GM10847 (cell line): ENCODE results near the gene EXTL1.

ENCODE experiments used
- POLR2A ChIP-seq: IDR thresholded peaks from 2 replicates; pipeline ENCODE4 v1.6.1; 2011; ENCODE audit not compliant: insufficient read length; ENCODE audit errors: extremely low read depth

Gene EXTL1

DNA sequence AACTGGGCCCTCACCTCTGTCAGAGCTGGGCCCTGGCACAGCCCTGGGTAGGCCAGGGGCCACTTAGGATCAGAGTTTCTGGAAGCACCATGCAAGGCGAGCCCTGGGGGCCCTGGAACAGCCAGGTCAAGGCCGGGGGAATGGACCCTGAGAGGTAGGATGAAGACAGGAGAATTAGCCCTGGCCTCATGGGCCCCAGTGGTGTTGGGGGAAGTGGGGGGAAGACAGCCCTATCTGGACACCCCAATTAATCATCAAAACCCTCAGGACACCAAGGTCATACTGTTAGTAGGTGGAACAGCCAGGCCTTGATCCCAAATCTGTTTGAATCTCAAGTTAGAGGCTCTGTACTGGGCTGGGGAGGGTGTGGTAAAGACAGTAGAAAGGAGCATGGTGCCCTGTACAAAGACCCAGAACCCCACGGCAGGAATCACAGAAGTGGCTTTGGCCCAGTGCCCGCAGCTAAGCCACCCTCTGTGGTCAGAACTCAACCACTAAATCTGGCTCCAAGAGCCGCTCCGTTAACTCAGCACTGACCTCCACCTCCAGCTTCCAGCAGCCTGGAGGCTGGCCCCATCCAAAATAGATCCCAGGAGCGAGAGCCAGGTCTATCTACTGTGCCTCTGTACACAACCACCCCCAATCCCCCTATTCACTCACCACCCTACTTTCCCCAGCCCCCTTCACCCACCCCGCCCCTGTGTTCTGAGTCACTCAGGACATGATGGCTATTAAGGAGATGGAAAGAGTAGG lies 59.9 kb downstream of the EXTL1 start:
- no peak for TF ChIP-seq POLR2A

DNA sequence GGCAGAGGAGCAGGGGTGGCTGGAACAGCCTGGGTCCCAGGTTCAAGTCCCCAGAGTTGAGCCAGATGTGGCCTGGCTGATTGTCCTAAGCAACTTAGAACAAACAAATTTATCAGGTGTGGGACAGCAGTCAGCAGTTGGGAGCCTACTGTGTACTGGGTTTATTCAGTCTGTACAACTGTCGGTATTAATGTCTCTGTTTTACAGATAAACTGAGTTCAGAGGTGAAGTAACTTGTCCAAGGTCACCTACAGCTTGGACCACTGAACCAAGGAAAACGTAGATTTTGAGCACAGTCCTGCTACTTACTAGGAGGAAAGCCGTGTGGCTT lies 60.4 kb downstream of the EXTL1 start:
- no peak for TF ChIP-seq POLR2A

DNA sequence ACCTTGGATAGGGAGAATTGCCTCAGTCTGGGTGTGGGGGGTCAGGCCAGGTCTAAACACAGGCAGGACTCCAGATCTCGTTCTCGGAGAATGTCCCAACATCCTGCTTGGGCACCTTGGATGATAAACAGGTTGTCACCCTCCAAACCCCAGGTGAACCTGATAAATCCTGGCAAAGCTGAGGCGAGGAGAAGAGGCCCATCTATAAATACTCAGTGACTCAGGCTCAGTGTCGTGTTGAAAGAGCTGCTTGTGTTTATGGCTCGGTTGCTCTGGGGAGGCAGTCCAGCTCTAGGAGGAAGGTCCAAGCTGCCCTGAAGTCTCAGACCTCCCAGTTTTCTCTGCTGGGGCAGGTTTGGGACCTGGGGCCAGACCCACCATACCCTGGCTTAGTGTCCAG lies 61.6 kb downstream of the EXTL1 start:
- TF ChIP-seq POLR2A: no peak

DNA sequence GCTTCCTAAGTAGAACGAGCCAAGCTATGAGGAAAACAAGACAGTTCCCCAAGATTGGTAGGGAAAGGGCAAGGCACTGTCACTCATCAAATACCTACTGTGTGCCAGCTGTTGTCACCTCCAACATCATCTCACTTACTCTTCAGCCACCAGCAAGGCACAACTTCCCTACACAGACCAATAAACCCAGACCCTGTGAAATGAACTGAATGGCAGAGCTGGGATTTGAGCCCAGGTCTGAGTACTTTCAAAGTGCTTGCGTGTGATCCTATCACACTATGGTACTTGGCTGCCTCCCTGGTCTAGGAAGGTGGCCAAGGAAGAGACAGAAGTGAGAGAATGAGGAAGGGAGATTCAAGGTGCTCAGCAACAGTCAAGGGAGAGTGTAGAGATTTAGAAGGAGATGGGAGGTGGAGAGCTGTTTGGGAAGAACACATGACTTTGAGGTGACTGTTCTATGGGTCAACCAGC lies 62.6 kb downstream of the EXTL1 start:
- TF ChIP-seq POLR2A: no peak

DNA sequence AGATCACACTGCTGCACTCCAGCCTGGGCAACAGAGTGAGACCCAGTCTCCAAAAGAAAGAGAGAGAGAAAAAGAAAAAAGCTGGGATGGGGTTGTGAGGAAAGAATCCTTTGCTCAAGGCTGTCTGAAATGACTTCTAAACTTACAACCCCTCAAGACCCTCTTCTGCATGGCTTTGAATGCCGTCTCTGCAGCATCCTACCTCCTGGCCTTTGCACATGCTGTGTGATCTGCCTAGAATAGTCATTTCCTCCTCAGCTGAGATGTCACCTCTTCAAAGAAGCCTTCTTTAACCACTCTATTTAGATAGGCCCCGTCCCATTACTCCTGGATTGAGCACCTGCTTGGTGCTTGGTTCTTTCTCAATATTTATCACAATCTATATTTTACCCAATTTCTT lies 63.3 kb downstream of the EXTL1 start:
- TF ChIP-seq POLR2A: no peak
